GM12874 (cell line): ENCODE results near the gene MAGI1.

Experiments used
- CTCF ChIP-seq: IDR thresholded peaks from 2 replicates; pipeline ENCODE4 v1.5.1; 2011; ENCODE audit warnings: low read depth, mild to moderate bottlenecking, control low read depth, low read length, moderate library complexity; ENCODE audit not compliant: insufficient read depth

MAGI1 gene

DNA sequence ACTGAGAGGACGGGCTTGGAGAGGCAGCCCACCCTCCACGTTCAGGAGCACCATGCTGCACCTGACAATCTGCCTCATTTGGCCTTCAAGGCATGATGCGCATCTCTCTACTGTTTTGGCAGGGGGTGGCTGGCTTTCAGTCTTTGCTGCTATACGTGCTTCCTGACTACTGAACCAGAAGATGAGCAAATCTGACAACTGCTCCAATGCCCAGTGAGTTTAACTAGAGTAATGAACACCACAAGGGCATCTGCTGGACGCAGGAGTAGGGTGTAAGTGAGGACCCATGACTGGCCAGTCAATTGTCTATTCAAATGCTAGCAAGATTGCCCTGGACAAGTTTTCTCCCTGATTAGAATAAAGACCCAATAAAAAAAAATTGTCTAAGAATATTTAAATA, 335.7 kb downstream of the MAGI1 start:
- TF ChIP-seq CTCF, result no peak

- no peak for TF ChIP-seq CTCF
Observed at GRCh38 chr3:65702202-65702601, 336.5 kb downstream of the MAGI1 start.

DNA sequence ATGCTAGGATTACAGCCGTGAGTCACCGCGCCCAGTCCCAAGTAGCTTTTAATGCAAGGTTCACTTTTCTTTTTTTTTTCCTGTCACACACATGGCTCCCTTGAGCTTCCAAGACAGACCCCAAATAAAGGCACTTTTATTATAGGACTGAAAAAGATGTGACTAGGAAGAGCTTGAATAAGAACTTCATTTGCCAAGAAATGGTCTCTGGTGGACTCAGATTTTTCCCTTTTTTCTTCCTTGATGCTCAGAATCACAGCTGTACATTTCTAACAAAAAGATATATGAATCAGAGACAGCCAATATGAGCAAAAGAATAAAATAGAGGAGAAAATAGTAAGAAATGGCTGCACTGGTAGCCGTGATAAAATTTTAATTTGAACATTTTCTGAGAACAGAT, 337.2 kb downstream of the MAGI1 start:
- no peak for TF ChIP-seq CTCF

DNA sequence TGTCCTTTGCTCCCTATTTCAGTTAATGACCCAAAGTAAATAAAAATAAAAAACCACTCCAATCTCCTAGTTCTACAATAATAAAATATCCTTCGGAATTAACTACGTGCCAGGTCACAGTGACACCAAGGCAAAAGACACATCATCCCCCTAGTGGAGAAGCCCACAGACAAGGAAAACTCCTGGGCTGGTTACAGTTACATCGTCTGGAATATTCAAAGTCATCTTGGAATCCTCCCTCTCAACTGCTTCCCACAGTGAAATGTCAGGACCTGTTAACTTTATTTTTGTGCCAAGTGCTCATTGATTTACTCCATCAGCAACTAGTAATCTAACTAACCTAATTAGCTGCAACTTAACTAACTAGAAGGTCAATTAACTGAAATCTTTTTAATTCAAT, 349.3 kb downstream of the MAGI1 start:
- TF ChIP-seq CTCF, result no peak

DNA sequence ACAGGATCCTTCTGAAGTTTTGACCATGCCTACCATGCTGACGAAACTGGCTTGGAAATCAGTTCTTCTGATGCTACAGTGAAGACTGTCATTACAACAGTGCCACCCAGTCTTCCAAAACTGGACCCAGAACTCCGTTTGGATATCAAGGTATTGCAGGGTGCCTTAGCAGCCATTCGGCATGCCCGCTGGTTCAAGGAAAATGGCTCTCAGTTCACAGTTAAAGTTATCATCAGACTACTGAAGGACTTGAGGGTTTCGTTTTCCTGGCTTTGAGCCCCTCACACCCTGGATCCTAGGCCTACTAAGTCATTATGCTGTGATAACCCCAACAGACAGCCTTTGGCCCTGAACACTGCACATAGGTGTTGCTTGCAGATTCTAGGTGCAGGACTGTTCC, 351.0 kb downstream of the MAGI1 start:
- TF ChIP-seq CTCF, result no peak

- no peak for TF ChIP-seq CTCF
Observed at GRCh38 chr3:65685621-65686235, 353.0 kb downstream of the MAGI1 start.

DNA sequence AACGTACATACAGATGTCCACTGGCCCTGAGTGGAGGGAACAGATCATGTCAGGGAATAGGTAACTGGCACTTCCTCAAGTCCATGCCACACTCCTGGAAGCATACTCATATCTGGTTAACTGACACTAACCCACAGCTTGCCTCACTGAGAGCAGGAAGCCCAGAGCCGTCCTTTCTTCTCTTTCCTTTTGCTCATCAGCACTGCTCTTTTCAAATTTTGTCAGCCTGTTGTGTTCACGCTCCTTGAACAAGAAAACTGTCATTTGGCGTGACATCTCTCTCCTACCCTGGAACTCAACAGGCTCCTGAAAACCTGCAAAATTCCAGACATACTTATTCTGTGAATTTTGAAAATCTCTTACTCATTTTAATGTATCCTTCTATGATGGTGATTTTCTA, 360.2 kb downstream of the MAGI1 start:
- TF ChIP-seq CTCF, result no peak
